ENCODE data around the gene ZNF775.

The ZNF775 gene

GRCh38 chr7:150355666-150356059 is 23.5 kb upstream of the ZNF775 start:
- Histone ChIP-seq H3K27me3 (replicated peaks) (no peaks in the 10 kb centered on the region), H3K36me3 (replicated peaks) (no peaks in the 10 kb centered on the region), H3K27ac (no peak overlapping the region), H3K4me3 (ENCODE audit: low read depth, low read length) (no peak overlapping the region)
- in situ Hi-C loops (cut with HindIII; ENCODE audit: low pct_ligation_motif_present, low sequenced_read_pairs), result no loop called here
- DNase-seq, result no peak
- TF ChIP-seq CTCF (IDR thresholded peaks at IDR 0.05; ENCODE audit: low read depth, low read length, missing control alignments), result no peak

- TF ChIP-seq CTCF (IDR thresholded peaks at IDR 0.05; ENCODE audit: low read depth, low read length, missing control alignments), result peak; percentile 76
- H3K27me3 ChIP-seq (replicated peaks), result no peaks in the 10 kb centered on the region
- H3K36me3 ChIP-seq (replicated peaks), result no peaks in the 10 kb centered on the region
- no peak overlapping the region for H3K27ac ChIP-seq
- in situ Hi-C loops (cut with HindIII; ENCODE audit: low pct_ligation_motif_present, low sequenced_read_pairs), result no loop called here
- H3K4me3 ChIP-seq (ENCODE audit: low read depth, low read length), result no peak overlapping the region
- no peak for DNase-seq
Measured at GRCh38 chr7:150356265-150356897, 22.7 kb upstream of the ZNF775 start.

GRCh38 chr7:150357270-150357669 is 21.9 kb upstream of the ZNF775 start:
- H3K4me3 ChIP-seq (ENCODE audit: low read depth, low read length), result no peak overlapping the region
- no peak for DNase-seq
- in situ Hi-C loops (cut with HindIII; ENCODE audit: low pct_ligation_motif_present, low sequenced_read_pairs), result no loop called here
- TF ChIP-seq CTCF (IDR thresholded peaks at IDR 0.05; ENCODE audit: low read depth, low read length, missing control alignments), result no peak
- H3K36me3 ChIP-seq (replicated peaks), result no peaks in the 10 kb centered on the region
- no peak overlapping the region for H3K27ac ChIP-seq
- no peaks in the 10 kb centered on the region for H3K27me3 ChIP-seq (replicated peaks)

GRCh38 chr7:150357771-150358427 is 21.2 kb upstream of the ZNF775 start:
- in situ Hi-C loops (cut with HindIII; ENCODE audit: low pct_ligation_motif_present, low sequenced_read_pairs), result no loop called here
- no peak for TF ChIP-seq CTCF (IDR thresholded peaks at IDR 0.05; ENCODE audit: low read depth, low read length, missing control alignments)
- Histone ChIP-seq H3K27ac (no peak overlapping the region), H3K27me3 (replicated peaks) (no peaks in the 10 kb centered on the region), H3K4me3 (ENCODE audit: low read depth, low read length) (no peak overlapping the region), H3K36me3 (replicated peaks) (no peaks in the 10 kb centered on the region)
- DNase-seq, result no peak

GRCh38 chr7:150358433-150358832 is 20.7 kb upstream of the ZNF775 start:
- DNase-seq, result no peak
- H3K27ac ChIP-seq, result no peak overlapping the region
- in situ Hi-C loops (cut with HindIII; ENCODE audit: low pct_ligation_motif_present, low sequenced_read_pairs), result no loop called here
- H3K36me3 ChIP-seq (replicated peaks), result no peaks in the 10 kb centered on the region
- no peak overlapping the region for H3K4me3 ChIP-seq (ENCODE audit: low read depth, low read length)
- TF ChIP-seq CTCF (IDR thresholded peaks at IDR 0.05; ENCODE audit: low read depth, low read length, missing control alignments), result no peak
- H3K27me3 ChIP-seq (replicated peaks), result no peaks in the 10 kb centered on the region
